HS-5 (cell line): ENCODE measurements around the gene HOMER2.
"Not testable (repeated sequence)": the region's sequence is repeated elsewhere in the genome, so short reads cannot be mapped to it uniquely, and the experiment has no call there.

ENCODE experiments used
- DNase-seq: peaks from one replicate; pipeline ENCODE4 v3.0.0-alpha.2; 2012; ENCODE audit warnings: low read depth

Gene HOMER2

DNA sequence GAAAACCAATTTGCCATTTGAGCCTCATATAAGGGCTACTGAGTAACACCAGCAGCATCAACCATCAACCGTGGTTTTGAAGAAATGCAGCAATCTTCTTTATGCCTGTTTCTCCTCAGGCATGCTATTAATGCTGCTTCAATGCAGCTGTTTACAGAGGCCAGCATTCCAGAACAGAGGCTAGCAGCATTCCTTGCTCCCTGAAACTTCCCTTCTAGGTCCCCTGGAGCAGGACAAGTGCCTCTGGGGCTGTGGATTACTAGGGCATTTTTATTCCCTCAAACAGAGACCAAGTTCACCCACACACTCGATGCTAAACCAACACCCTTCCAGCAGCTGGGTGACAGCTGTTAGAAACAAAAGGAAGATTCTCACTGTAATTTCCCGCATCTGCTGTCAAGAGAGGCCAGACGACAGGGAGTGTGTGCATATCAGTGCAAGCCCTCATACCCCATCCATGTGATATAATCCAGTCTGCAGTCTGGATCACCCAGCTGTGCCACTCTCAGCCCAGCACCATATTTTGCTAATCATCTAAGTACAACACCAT, 57.5 kb downstream of the HOMER2 start:
- DNase-seq, result no peak

DNA sequence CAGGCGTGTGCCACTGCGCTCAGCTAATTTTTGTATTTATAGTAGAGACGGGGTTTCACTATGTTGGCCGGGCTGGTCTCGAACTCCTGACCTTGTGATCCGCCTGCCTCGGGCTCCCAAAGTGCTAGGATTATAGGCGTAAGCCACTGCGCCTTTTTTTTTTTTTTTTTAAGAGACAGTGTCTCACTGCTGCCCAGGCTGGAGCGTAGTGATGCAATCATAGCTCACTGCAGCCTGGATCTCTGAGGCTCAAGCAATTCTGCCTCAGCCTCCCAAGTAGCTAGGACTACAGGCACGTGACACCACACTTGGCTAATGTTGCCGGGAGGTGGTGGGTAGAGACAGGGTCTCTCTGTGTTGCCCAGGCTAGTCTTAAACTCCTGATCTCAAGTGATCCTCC, 59.0 kb downstream of the HOMER2 start:
- not testable (repeated sequence) for DNase-seq

DNA sequence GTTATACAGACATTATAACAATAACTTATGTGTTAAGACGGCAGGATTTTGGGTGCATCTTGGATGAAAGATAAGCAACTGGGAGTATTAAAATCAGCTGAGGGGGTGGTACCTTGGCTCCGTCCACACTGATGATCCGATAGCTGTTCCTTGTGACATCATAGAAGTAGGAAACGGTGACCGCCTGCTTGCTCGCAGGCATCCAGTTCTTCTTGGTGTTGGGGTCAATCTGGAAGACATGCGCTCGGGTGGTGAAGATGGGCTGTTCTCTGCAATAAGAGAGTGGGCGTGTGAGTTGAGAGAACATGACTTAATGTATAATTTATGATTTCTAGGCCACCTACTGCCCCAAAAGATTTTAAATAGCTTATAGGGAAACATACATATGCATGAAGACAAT, 59.9 kb downstream of the HOMER2 start:
- DNase-seq, result no peak

GRCh38 chr15:82890995-82891390, 61.5 kb downstream of the HOMER2 start:
- DNase-seq, result no peak

- no peak for DNase-seq
Measured at GRCh38 chr15:82890338-82890994, 62.1 kb downstream of the HOMER2 start.

GRCh38 chr15:82882273-82882928, 70.1 kb downstream of the HOMER2 start:
- DNase-seq, result no peak

GRCh38 chr15:82881747-82882146, 70.8 kb downstream of the HOMER2 start:
- DNase-seq, result no peak

- DNase-seq, result no peak
Measured at GRCh38 chr15:82880704-82881103, 71.8 kb downstream of the HOMER2 start.

DNA sequence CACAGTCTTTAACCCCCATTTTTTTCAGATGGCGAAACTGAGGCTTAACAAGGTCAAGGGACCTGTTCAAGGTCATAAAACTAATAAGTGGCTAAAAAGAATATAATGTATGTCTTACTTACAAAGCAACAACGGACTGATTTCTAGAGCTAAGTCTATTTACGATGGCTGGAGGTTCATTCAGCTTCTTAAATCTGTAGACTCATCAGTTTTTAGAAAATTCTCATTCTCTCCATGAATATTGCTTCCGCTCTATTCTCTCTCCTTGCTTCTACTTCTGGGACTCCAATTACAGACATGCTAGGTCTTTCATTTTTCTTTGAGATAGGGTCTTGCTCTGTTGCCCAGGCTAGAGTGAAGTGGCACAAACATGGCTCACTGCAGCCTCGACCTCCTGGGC, 74.2 kb downstream of the HOMER2 start:
- no peak for DNase-seq

GRCh38 chr15:82877825-82878224, 74.7 kb downstream of the HOMER2 start:
- no peak for DNase-seq

GRCh38 chr15:82875411-82876003, 77.0 kb downstream of the HOMER2 start:
- DNase-seq, result peak; percentile 53

- no peak for DNase-seq
Measured at GRCh38 chr15:82874961-82875360, 77.6 kb downstream of the HOMER2 start.

DNA sequence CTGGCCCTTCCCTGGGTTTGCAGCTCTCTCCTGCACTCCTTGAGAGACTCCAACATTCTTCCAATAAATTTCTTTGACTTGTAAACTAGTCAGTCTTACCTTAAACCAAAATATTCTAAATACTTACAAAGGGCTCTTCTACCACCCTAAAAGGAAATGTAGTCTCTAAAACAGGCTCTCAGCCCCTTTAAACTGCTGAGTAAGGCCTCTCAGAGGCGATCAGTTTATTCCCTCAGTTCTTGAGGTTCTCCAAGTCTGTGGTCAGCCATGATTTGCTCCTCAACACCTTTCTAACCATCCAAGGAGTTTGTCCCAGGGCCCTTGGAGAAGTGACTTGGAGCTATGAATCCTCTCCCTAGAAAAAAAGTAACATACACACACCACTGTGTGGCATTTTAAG, 78.3 kb downstream of the HOMER2 start:
- no peak for DNase-seq

GRCh38 chr15:82873000-82873680, 79.4 kb downstream of the HOMER2 start:
- DNase-seq, result no peak

GRCh38 chr15:82871832-82872484, 80.6 kb downstream of the HOMER2 start:
- DNase-seq, result no peak

- no peak for DNase-seq
Measured at GRCh38 chr15:82871358-82871757, 81.2 kb downstream of the HOMER2 start.

DNA sequence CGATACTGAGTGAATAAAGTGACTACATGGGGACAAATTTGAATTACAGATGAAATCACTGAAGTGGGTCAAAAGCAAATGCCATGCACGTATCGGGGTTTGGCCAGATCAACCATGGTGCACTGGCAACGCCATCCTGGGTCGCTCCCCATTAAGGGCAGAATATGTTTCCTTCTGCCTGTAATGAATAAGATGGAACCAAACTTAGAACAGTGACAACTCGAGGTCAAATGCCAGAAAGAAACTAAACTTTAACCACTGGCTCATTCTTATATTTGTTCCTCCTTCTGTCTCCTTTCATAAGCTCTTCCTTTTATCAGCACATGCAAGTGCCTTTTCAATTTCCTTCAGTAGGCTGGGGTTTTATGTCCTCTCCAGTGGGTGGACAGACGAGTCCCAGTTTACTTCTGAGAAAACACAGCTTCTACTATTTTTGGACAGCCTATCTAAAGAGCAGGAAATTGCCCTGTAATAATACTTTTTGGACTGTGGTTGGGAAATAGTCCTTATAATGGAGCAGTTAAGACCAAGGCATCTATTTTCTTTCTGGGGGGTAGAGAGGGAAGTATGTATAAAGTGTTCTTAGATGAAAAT, 81.7 kb downstream of the HOMER2 start:
- DNase-seq, result no peak

- not testable (repeated sequence) for DNase-seq
Measured at GRCh38 chr15:82865981-82866380, 86.5 kb downstream of the HOMER2 start.

DNA sequence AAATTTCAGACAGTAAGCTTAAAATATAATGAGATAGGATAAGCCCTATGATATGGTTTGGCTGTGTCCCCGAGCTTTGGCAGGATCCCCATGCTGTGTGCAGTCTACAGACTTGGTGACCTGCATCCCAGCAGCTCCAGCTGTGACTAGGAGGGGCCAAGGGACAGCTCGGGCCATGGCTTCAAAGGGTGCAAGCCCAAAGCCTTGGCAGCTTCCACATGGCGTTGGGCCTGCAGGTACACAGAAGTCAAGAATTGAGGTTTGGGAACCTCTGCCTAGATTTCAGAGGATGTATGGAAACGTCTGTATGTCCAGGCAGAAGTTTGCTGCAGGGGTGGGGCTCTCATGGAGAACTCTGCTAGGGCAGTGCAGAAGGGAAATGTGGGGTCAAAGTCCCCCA, 86.9 kb downstream of the HOMER2 start:
- DNase-seq, result not testable (repeated sequence)

DNA sequence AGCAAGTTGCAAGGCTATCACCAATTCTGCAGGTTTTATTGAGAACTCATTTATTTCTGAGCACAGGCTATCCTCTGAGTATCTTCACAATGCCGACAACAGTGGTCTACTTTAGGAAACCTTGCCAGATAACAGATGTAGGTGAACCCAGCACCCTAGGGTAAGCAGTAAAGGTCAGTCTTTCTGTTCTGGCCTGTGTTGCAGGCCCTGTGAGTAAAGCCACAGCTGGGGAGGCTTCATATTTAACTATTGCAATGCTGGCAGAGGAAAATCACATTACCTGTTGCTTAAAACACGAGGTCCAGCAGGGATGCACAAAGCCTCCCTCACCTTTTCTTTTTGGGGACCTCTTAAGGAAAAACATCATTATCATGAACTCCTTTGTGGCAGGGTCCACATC, 87.6 kb downstream of the HOMER2 start:
- no peak for DNase-seq

- no peak for DNase-seq
Measured at GRCh38 chr15:82862886-82863285, 89.6 kb downstream of the HOMER2 start.

GRCh38 chr15:82858932-82859331, 93.6 kb downstream of the HOMER2 start:
- no peak for DNase-seq
